Ecto neural progenitor cell (in vitro differentiated cells): ENCODE results near the gene BNC2.
"Not testable (repeated sequence)": the region's sequence is repeated elsewhere in the genome, so short reads cannot be mapped to it uniquely, and the experiment has no call there.

Experiments
- DNase-seq: peaks from one replicate; pipeline ENCODE4 v3.0.0-alpha.2; 2018; ENCODE audit warnings: low spot score

BNC2 gene

DNA sequence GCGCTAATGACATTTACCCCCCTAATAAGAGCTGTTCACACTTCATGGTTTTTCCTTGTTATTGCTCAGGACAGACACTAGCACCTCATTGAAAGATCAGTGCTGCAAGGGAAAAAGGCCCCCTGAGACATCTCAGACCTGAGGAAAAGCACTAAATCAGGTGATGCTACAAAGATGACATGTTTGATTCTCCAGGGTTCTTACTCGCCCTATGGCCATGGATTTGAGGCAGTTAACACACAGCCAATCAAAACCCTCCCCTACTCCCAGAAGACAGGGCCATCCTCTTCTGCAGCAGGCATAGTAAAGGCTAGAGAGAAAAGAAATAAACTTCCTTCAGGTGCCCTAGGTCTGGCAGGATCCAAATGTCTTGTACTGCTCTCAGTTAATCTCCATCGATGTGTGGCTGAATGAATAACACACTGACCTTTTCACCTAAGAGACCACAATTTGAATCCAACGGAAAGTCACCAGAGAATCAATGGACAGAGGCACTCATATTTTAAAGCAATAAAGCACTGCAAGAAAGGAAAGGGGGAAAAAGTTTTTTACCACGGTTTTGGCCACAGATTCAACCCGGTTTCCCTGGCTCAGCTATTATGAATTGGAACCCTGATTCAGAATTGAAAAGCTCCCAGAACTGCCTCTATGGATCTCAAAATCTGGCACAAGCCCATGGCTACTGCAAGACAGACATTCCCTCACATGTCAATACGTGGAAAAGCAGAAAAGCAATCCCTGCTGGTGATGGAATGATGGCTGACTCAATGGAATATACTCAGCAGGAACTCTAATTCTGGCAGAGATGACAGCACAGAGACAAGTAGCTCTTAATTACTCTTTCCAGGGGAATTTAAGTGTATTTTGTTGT lies 329.5 kb downstream of the BNC2 start:
- DNase-seq: no peak

DNA sequence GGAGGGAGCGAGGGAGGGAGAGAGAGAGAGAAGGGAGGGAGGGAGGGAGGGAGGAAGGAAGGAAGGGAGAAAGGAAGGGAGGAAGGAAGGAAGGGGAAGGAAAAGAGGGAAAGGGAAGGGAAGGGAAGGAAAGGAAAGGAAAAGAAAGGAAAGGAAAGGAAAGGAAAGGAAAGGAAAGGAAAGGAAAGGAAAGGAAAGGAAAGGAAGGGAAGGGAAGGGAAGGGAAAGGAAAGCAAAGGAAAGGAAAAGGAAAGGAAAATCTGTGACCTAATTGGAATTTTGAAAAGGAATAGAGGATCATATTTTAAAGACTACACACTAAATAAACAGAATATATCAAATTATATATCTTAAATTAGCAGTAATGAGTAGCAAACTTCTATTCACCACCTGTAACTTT lies 330.8 kb downstream of the BNC2 start:
- not testable (repeated sequence) for DNase-seq

DNA sequence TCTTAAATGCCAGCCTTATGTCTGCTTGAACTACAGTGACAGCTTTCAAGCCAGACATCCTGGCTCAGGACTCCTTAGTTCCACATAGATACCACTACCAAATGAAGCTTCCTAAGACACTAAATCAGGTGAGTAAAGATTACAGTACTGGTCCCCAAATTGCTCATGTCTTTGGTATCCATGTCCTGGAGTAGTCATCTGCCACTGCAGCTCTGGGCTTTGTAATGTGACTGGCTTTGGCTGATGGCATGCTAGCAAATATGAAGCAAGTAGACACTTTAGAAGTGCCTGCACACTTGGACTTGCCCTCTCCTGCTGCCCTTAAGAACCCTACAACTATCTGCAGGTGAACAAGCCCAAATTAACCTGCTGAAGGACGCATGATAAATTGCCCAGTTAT lies 334.9 kb downstream of the BNC2 start:
- no peak for DNase-seq

DNA sequence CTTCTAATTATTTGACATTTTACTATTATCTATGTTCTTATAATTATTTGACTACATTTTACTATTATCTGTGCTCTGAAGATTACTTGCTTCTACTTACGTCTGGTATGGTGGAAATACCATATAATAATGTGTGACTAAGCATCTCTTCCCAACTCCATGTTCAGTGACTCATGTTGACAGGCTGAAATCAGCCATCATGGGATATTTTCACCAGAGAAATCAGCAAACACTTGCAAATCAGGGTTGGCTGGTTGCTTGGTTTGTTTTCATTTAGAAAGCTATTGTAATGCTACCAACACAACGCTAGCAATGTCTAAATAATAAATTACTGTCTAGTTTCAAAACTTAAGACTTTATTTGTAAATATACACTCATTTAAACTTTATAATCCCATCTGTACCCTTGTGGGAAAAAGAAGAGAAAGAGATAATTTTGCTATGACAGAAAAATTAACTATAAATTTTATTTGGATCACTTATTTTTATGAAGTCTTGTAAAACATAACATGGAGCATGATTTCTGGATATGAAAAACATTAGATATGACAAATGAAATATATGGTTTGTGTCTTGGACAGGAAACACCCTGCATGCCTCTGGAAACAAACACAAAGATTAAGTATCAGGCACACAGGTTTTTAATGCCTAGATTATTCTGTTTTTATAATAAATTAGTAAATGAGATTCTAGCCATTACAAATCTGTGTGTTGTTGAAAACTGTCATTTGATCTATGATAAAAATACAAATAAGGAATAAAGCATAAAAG lies 337.6 kb downstream of the BNC2 start:
- DNase-seq: no peak

DNA sequence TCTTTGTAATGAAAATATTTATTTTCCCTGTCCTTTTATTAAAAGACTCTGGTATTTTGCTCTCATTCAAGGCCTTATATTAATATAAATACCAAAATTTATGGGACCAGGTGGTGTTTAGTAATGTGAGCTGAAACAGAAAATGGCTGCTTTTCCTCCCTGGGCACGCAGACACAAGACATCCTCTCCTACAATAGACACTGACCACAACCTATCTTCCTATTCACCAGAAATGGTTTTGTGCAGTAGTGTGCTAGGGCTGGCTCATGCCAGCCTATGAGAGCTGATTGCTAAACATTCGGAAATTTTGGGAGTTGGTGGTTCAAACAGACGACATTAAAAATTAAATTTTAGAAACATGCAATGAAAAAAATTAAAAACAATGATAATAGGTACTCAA lies 338.2 kb downstream of the BNC2 start:
- no peak for DNase-seq

DNA sequence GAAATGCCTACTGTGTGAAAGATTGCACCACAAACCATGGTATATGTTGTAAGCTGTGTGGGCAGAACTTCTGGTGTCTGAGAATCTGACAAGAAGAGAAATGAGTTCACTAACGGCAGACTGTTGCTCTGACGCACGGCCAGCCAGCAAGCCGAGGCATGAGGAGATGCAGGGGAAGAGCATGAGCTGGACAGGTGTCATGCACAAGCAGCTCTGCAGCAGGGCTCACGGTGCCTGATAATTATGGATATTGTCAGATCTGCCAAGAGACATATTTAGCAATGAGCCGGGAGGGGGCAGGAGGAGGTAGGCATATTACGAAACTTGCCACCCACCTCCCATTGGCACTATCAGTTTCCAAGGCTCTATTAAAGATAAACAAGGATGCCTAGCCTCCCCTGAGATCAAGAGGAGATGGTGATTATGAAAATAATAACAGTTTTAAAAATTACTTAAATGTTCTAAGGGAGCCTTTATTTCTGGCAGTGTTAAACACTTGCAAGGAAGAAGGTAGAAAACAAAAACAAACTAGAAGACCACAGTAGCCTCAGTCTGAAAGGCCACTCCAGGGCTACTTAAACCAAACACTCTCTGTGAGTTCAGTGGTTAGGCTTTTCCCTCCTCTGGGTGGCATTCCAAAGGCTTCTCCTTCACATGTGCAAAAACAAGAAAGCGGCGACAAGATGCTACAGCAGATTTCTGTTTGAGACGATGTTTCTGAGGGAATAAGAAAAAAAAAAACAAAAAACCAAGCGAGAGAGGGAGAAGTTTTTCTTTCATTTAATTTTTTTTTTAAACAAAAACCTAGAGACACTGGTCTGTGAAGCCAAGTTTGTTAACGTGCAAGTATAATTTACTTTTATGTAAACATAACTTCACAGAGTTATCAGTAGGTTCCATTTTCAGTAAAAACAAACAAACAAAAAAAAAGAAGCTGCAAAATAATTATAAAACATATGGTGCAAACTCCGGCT lies 339.5 kb downstream of the BNC2 start:
- DNase-seq: no peak

DNA sequence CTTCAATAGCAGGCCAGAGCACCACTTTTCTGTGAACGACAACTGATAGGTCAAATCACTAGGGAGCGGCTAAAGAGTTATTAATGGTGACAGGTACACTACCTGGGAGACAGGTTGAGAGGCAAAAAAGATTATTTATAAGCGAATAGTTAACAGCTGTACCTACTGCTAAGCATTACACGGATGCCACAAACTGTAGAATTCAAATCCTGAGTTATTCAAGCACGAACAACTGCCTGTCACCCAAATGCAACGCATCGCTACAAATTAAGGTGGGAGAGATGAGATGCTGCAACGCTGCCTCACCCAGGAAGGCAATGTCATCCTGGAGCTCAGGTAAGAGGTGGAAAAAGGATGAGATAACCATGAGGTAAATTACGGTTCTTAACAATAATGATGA lies 342.9 kb downstream of the BNC2 start:
- no peak for DNase-seq

DNA sequence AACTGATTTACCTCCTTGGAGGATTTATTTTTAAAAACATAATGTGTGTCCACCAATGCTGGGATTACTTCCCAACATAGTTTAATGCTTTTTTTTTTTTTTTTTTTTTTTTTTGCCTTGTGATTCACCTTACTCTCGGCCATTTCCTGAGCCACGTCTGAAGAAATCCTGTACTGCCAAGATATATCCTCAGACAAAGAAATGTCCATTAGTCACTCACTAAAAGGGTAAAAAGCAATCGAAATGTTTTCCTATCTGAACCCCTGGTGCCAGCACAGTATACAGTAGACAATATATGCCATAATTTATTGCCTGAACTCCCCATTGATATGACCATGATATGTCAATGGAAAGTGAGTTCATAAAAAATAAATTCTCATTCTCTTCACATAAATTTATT lies 344.1 kb downstream of the BNC2 start:
- DNase-seq: no peak

DNA sequence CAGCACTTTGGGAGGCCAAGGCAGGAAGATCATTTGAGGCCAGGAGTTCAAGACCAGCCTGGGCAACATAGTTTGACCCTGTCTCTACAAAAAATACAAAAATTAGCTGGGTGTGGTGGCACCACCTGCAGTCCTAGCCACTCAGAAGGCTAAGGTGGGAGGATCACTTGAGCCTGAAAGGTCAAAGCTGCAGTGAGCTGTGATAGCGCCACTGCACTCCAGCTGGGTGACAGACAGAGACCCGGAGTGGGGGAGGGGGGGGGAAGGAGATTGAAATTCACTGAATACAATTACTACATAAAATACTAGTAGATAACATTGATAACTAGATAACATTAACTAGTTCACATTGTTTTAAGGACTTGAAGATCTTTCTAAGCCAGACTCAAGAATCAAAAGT lies 345.6 kb downstream of the BNC2 start:
- no peak for DNase-seq

DNA sequence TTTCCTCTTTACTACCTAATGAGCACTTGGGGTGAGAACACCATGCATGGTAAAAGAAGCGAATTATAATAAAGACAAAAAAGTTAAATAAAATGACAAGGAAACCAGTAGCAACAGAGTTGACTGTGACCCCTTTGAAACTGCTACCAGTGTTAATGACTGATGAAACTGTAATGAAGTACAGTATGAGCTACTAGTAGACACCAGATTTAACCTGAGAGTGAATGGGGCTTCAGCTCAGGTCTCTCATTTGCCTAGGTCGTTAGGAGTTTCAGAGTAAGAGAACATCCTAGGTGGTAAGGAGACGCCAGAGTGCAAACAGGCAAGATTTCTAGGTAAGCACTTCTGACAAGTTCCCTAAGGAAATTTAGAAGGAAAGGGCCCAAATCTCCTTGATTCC lies 346.4 kb downstream of the BNC2 start:
- DNase-seq: no peak

DNA sequence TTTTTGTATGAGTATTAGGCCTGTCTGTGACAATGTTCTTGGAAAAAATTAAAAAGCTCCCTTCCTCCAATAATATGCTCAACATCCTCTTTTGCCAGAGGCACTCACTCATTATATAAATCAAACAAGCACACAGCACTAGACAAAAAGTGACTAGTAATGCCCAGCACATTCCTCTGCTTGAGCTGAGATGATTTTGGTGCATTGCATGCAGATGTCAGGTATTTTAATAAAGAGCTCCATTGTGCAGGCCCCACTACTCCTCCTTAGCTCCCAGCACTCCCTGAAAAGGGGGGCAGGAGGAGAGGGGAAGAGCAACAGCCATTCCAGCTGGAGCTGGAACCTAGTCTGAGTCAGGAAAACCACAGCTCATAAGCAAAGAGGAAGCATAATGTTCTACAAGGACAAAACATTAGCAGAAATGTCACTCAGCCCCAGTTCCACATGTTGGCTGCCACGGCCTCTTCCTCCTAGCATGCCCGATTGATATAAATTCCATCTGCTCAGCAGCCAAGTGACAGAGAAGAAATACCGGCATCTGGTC lies 348.5 kb downstream of the BNC2 start:
- DNase-seq: no peak

DNA sequence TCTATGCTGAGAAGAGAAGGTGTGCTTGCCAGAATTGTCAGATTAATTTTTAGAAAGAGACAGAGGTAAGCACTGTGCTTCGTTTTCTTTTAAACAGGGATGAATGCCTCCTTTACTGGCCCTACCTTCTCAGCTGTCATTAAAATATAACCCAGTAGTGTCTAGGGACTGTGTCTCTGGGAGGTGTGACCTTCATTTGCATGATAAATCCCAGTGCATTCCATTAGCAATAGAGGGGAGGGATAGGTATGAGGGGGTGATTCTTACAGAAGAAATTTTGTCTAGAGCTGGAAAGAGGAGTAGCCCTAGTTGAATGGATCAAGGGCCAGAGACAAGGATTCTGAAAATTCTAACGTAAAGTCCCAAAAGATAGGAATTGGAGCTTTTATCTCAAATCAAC lies 351.5 kb downstream of the BNC2 start:
- DNase-seq: no peak

DNA sequence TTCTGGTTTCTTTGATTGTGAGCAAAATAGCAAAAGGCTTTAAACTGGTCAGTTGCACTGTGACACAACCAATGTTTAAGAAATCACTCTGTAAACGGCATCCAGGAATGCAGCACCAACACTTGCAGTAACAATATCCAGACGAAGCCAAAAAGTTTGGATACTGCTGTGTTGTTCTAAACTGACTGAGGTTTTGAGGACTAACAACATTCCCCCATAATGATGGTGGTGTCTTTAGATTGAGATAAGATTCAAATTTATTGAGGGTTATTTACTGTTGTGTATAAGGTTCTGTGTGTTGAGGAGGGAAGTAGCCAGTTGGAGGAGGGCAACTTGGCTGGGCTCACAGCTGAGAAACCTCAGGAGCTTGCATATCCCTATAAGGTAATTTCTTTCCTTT lies 353.6 kb downstream of the BNC2 start:
- no peak for DNase-seq

DNA sequence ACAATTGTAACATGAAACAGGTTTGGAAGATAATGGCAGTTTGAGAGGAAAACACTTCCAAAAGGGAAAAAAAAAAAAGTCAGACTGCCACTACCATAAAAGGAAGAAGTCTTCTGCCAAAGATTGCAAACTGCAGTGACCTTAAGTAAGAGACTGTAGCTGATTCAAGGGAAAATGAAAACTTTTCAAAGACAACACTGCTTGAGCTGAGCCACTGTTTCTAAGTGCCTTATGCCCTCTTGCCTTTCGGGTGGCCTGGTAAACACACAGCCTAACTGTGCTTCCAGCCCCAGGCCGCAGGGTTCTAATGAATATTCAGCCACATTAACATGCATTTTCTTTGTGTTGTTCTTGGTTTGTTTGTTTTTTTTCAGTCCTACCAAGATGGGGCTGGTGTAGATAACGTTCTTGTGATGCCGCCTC lies 354.6 kb downstream of the BNC2 start:
- no peak for DNase-seq

DNA sequence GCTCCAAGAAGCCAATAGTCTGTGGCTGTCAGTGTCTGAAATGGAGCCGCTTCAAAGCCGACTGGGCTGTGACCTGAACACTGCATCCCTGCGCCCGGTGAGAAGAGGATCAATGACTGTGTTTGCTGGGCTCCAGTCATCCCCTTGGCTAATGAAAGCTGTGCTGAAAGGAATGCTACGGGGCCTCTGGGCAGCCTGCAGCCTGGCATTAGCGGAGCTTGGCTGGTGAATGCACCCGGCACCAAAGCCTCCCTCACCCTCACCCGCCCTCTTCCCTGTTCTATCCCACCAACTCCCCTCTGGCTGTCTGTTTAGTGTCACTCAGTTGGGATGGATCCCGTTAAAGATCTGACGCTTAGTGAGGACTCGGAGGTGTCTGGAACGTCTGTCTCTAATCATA lies 355.3 kb downstream of the BNC2 start:
- DNase-seq: peak; percentile 75

DNA sequence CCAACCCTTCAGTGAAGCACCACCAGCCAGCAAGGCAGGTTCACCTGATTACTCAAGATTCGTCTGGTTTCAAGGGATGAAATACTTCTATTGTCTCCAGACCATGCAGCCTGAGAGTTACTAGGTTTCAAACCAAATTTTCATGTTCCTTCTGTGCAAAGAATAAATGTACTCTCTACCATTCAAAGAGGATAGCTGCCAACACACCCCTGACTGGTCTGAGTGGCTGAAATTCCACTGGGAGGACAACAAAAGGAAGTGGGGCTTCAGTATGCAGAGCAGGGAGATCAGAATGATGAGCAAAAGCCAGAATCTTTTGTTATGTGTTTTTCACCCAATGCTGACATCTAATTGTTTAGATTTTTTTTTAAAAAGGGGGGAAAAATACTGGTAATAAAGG lies 356.3 kb downstream of the BNC2 start:
- DNase-seq: no peak

DNA sequence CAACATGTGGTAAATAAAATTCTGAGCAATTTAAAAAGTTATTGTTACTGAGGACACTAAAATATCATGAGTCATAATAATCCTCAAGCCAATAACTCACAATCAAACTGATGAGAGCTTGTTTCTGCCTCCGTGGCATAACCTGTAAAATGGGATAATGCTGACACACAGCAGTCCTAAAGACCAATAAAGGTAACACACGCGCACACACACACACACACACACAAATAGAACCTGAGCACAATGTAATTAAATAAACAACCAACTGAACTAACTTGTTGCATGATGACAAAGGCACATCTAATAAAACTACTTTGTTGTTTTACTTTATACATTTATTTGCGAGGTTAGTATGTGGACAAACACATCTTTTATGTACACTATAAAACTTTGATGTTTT lies 358.2 kb downstream of the BNC2 start:
- no peak for DNase-seq

DNA sequence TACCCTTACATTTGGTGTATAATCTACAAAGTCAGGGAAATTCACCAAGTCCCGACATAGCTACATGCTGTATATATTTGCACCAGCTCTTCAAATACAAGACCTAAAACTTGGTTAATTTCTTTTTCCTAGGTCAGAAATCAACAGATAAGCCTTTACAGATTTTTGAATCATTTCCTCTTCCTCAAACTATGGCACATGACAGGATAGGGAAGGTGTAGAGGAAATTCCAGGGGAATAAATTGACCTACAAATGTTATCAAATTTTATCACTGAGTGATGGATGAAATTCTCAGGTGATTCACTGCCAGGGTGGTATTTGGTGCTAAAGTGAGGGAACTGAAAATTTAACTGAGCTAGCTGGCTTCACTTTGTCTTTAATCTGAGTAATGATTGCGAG lies 360.0 kb downstream of the BNC2 start:
- DNase-seq: no peak

DNA sequence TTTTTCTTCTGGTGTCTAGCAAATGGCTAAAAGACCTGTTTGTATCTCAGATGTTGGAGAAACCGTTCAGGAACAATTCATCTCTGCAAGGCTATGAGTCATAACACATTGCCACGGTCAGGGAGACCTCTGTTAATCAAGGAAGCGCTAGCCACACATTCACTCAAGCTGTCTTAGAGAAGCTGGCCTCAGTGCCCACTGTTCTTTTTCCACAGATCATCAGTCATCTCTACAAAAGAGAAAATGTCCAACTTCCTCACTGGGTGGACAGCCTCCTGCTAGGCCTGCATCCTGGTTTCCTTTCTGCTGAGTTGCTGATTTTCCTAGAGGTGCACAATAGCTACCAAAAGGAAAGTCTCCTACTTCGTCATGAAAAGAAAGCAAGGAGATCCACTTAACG lies 360.5 kb downstream of the BNC2 start:
- no peak for DNase-seq

DNA sequence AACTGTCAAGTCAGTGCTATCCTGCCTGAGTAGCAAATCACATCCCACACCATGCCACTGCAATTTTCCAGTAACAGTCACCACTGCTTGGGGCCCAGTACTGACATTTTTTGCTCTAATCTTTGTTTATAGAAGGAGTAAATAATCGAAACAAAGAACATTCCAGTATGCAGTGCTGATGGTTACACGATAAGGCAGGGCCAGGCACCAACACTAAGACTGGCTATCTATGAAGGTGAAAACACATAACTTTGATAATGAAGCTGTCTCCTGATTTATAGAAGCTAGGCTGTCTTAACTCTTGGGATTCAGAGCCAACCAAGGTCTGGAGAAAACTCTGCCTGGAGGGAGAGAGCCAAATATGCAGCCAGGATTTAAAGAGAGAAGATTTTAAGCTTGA lies 365.3 kb downstream of the BNC2 start:
- no peak for DNase-seq

DNA sequence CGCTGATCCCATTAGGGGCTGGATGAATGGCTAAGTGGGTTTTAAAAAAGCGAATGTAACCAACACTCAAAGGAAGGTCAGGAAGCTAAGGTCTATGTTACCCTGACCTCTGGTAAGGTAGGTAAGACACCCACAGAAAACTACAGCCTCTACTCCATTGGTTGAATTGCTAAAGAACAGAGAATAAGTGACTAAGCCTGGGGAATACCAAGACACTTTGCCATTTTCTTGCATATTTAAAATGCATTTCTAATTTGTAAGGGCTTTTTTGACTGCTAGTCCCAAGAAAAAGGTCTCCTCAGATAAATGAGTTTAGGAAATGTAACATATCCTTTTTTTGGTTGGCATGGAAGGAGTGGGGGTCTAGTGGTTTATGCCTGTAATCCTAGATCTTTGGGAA lies 368.7 kb downstream of the BNC2 start:
- no peak for DNase-seq

DNA sequence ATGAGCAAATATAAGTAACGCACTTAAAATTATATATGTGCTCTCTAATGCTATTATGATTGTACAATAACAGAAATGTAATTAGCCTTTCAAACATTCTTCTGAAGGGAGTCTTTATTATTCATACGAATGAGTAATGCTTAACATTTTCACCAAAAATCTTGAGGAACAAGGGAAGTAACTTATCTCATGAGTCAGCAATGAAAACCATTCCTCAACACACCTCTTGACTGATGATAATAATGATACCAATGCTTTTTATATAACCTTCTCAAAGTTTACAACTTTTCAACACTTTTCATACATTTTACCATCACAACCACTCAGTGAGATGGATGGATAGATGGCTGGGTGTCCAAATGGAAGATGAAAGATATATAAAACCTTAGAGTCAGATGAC lies 369.3 kb downstream of the BNC2 start:
- no peak for DNase-seq
